ENCODE results near the gene WDR1.

WDR1 gene

GRCh38 chr4:10034612-10035104, 81.9 kb downstream of the WDR1 start:
- H3K9ac ChIP-seq (ENCODE audit: low read depth, low read length): no peak overlapping the region
- peaks cover 2% of the 10 kb centered on the region for H3K27me3 ChIP-seq (ENCODE audit: insufficient read depth, low read length, poor library complexity)
- no peak overlapping the region for H3K4me3 ChIP-seq (ENCODE audit: low read depth in 1 of 2, low read length in 2 of 2)
- no peak overlapping the region for H3K27ac ChIP-seq (ENCODE audit: low read length)
- no peaks in the 10 kb centered on the region for H3K4me1 ChIP-seq (ENCODE audit: insufficient read depth, low read length)
- no peak for DNase-seq
- no peaks in the 10 kb centered on the region for H3K79me2 ChIP-seq (ENCODE audit: insufficient read depth, low read length)
- H3K9me3 ChIP-seq (ENCODE audit: insufficient read depth, low read length, severe bottlenecking): no peaks in the 10 kb centered on the region
- no peaks in the 10 kb centered on the region for H3K36me3 ChIP-seq (ENCODE audit: insufficient read depth, low read length)
- TF ChIP-seq EZH2 (IDR thresholded peaks at IDR 0.05; ENCODE audit: borderline replicate concordance, low read depth, low read length, severe bottlenecking): no peak
- TF ChIP-seq CTCF (IDR thresholded peaks at IDR 0.05; ENCODE audit: borderline replicate concordance, extremely low read depth, low read length, poor library complexity, severe bottlenecking): no peak
- H3K4me2 ChIP-seq (ENCODE audit: insufficient read depth, low read length): no peak overlapping the region
- no peak overlapping the region for H2AFZ ChIP-seq (ENCODE audit: low read depth, low read length)
- no peak for ATAC-seq (ENCODE audit: insufficient read depth, low read depth)
- H4K20me1 ChIP-seq (ENCODE audit: insufficient read depth, low read length): no peaks in the 10 kb centered on the region

- peaks cover 2% of the 10 kb centered on the region for H3K27me3 ChIP-seq (ENCODE audit: insufficient read depth, low read length, poor library complexity)
- H3K4me1 ChIP-seq (ENCODE audit: insufficient read depth, low read length): no peaks in the 10 kb centered on the region
- no peak overlapping the region for H3K4me3 ChIP-seq (ENCODE audit: low read depth in 1 of 2, low read length in 2 of 2)
- H3K9ac ChIP-seq (ENCODE audit: low read depth, low read length): no peak overlapping the region
- no peak for DNase-seq
- TF ChIP-seq EZH2 (IDR thresholded peaks at IDR 0.05; ENCODE audit: borderline replicate concordance, low read depth, low read length, severe bottlenecking) (no peak), CTCF (IDR thresholded peaks at IDR 0.05; ENCODE audit: borderline replicate concordance, extremely low read depth, low read length, poor library complexity, severe bottlenecking) (no peak)
- H3K79me2 ChIP-seq (ENCODE audit: insufficient read depth, low read length): no peaks in the 10 kb centered on the region
- no peaks in the 10 kb centered on the region for H3K36me3 ChIP-seq (ENCODE audit: insufficient read depth, low read length)
- no peaks in the 10 kb centered on the region for H3K9me3 ChIP-seq (ENCODE audit: insufficient read depth, low read length, severe bottlenecking)
- no peak overlapping the region for H3K27ac ChIP-seq (ENCODE audit: low read length)
- no peak overlapping the region for H2AFZ ChIP-seq (ENCODE audit: low read depth, low read length)
- ATAC-seq (ENCODE audit: insufficient read depth, low read depth): no peak
- H4K20me1 ChIP-seq (ENCODE audit: insufficient read depth, low read length): no peaks in the 10 kb centered on the region
- H3K4me2 ChIP-seq (ENCODE audit: insufficient read depth, low read length): no peak overlapping the region
These were observed 82.5 kb downstream of the WDR1 start for GRCh38 chr4:10034136-10034535.

GRCh38 chr4:10033191-10033881, 83.3 kb downstream of the WDR1 start:
- DNase-seq (no peak), ATAC-seq (ENCODE audit: insufficient read depth, low read depth) (peak; percentile 52)
- peaks cover 2% of the 10 kb centered on the region for H3K27me3 ChIP-seq (ENCODE audit: insufficient read depth, low read length, poor library complexity)
- H3K9me3 ChIP-seq (ENCODE audit: insufficient read depth, low read length, severe bottlenecking): no peaks in the 10 kb centered on the region
- no peaks in the 10 kb centered on the region for H3K36me3 ChIP-seq (ENCODE audit: insufficient read depth, low read length)
- no peaks in the 10 kb centered on the region for H4K20me1 ChIP-seq (ENCODE audit: insufficient read depth, low read length)
- no peak overlapping the region for H2AFZ ChIP-seq (ENCODE audit: low read depth, low read length)
- H3K9ac ChIP-seq (ENCODE audit: low read depth, low read length): no peak overlapping the region
- H3K4me3 ChIP-seq (ENCODE audit: low read depth in 1 of 2, low read length in 2 of 2): no peak overlapping the region
- H3K27ac ChIP-seq (ENCODE audit: low read length): no peak overlapping the region
- H3K4me1 ChIP-seq (ENCODE audit: insufficient read depth, low read length): no peaks in the 10 kb centered on the region
- no peaks in the 10 kb centered on the region for H3K79me2 ChIP-seq (ENCODE audit: insufficient read depth, low read length)
- H3K4me2 ChIP-seq (ENCODE audit: insufficient read depth, low read length): no peak overlapping the region
- TF ChIP-seq EZH2 (IDR thresholded peaks at IDR 0.05; ENCODE audit: borderline replicate concordance, low read depth, low read length, severe bottlenecking) (no peak), CTCF (IDR thresholded peaks at IDR 0.05; ENCODE audit: borderline replicate concordance, extremely low read depth, low read length, poor library complexity, severe bottlenecking) (no peak)
